ENCODE results near the gene MRPL37.

MRPL37 gene

GRCh38 chr1:54241364-54241763 lies 41.4 kb downstream of the MRPL37 start:
- DNase-seq = no peak

DNA sequence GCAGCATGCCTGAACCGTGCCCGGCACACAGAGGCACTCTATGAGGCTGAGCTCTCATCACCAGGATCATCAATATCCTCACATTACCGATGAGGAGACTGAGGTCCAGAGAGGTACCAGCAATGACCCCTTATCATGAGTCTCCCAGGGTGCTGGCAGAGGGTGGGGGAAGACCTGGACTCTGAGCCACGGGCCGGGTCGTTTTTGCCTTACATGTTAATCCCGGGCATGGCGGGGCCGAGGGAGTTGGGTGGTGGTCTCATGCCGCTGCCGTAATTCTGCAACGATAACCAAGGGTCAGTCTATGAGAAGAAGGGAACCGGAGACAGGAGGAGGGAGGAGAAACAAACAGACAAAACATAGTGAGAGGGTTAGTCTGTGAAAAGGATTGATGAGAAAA lies 43.1 kb downstream of the MRPL37 start:
- DNase-seq = no peak

DNA sequence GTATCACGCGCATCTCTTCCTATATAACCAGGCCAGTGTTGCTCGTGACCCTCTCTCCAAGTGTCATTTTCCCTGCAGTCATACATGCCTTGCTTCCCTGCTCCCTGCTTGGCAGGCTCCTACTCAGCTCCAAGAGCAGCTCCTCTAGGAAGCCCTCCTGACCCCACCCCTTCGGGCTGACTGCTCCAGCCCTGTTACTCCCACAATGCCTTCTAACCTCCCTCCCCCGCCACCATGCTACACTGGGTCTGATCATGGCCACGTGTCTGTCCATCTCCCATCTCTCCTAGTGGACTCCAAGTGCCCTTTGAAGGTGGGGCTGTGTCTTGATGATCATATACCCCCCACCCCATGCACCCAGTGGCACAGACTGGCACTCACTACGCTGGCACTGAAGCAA lies 44.7 kb downstream of the MRPL37 start:
- no peak for DNase-seq

DNA sequence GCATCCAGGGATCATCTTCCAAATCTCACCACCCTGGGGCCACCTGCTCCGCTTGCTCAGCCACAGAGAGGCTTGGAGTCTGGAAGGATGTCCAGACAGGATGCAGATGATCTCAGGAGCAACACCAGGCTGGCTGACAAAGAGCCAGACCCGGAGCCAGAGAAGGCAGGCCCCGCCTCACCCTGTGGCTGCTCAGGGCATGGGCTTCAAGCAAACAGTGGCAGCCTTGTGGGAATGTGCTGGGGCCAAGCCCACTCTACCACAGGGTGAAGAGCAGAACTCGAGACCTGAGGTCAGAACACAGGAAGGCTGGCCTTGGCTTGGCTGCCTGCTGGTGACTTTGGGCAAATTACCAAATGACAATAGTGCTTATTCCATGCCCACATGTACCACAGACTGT lies 45.5 kb downstream of the MRPL37 start:
- DNase-seq = no peak

DNA sequence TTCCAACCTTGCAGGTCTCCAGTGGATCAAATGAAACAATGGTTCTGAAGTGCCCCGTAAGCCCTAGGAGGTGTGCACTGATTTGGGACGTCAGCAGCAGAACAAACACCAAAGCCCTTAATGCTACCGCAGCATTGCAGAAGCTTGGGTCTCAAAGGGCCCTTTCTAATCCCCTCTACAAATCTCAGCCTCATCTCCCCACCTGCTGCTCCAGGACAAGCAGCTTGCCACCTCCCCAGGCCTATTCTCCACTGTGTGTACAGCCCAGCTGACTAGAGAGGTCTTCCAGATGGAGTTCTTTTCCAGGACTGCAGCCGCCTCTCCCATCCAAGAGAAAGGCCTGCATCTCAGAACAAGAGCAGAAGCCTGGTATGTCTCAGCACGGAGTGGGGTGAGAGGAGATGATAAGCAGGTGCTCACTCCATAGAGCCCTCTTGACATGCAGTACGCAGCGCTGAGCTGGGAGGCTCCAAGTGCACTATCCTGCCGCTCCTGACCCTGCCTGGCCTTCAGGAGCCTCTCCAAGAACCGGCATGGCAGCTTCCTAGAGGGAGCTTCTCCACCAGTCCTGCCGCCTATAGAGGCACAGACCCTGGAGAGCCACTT lies 46.3 kb downstream of the MRPL37 start:
- DNase-seq = no peak

- no peak for DNase-seq
Observed at GRCh38 chr1:54247863-54248515, 48.0 kb downstream of the MRPL37 start.

DNA sequence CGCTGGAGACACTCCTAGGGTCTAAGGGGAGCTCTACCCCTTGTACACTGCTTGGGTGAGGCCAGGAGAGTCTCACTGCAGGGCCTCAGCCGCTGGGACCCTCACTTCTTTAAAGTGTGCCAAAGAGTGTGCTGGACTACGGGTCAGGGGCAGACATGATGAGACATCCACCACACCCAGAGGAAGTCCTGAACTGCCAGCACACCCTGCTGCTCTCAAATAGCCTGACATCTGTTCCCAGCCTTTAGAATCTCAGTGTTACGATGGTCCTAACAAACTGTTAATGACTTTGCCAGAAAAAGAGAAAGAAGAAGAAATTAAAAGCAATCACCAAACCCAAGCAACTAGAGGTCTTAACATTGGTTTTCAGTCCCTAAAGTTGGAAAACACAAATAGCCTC lies 49.0 kb downstream of the MRPL37 start:
- no peak for DNase-seq

GRCh38 chr1:54249819-54250435 lies 50.0 kb downstream of the MRPL37 start:
- no peak for DNase-seq

DNA sequence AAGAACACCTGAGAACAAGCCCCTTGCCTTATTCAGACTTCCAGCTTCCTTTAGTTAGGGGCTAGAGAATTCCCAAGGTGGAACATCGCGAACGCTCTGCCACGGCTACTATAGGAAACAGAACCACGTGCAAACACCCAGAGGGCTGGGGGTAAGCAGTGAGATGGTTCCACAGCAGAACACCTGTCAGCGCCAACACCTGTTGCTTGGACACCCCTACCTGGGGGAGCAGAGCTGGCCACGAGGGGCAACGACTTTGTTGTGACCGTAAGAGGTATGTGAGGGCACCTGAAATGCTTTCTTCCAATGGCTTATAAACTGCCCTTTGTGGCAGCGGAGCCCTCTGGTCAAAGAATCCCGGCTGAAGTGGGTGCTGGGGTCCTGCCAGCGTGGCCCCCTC lies 50.7 kb downstream of the MRPL37 start:
- DNase-seq = no peak

DNA sequence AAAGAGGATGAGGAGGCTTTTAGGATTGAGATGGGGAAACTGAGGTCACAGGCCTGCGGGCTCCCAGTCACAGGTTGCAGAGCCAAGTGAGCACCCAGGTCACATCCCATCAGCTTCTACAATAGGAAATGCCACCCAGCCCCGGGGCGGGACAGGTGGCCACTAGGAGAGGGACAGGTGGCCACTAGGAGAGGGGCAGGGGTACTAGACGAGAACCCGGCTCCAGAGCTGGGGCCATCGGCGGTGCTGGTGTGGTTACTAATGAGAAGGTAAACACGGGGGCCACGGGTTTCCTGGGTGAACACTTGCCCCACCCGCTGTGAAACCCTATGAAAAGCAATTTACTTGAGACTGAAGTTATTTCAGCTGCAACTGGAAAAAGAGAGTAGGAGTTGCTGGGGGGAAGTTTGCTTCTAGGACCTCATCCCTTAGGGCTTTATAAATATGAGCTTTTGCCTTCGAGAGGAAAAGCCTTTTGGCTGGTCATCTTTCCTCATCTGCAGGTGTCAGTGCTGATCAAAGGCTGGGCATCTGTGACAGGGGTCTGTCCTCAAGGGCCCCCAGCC lies 52.5 kb downstream of the MRPL37 start:
- no peak for DNase-seq

- DNase-seq = no peak
Observed at GRCh38 chr1:54253480-54253879, 53.5 kb downstream of the MRPL37 start.

DNA sequence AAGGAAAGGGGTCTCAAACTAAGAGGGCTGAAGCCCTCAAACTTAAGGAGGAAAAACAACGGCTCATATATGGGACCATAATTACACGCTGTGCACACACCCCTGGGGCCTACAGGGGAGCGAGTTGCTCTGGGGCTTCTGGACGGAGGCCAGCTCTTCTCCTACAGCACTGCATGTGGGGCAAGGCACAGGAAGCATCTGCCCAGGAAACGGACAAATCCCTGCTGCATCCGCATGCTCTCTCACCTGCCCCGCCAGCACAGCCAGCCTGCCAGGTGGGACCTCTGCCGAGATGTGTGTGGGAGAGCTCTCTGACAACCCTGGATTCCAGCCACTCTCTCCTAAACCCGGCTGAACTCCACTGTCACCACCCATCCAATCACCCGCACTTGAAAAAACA lies 54.1 kb downstream of the MRPL37 start:
- no peak for DNase-seq

DNA sequence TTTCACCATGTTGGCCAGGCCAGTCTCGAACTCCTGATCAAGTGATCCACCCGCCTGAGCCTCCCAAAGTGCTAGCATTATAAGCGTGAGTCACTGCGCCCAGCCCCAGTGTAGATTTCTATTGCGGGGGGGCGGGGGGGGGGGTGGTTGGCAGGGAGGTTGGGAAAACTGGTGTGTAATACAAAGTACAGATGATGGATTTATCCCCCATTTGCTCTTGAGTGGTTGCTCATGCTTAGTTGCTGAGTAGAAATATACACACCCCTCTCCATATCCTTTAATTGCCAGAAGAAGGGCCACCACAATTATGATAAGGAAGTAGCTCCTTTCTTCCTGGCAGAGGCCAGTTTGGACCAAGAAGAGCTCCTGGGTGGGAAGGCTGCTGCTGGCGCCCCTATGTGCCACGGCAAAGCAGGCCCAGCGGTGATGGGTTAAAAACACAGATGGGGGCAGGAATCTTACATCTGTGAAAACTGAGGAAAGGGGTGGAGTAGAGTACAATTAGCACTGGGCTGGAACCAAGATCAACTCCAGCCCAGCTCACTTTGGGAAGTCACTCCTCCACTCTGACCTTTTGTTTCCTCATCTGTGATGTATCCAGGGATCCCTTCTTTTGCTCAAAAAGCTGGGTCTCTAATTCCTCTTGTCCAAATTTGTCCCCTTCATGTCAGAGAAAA lies 55.2 kb downstream of the MRPL37 start:
- DNase-seq = no peak

DNA sequence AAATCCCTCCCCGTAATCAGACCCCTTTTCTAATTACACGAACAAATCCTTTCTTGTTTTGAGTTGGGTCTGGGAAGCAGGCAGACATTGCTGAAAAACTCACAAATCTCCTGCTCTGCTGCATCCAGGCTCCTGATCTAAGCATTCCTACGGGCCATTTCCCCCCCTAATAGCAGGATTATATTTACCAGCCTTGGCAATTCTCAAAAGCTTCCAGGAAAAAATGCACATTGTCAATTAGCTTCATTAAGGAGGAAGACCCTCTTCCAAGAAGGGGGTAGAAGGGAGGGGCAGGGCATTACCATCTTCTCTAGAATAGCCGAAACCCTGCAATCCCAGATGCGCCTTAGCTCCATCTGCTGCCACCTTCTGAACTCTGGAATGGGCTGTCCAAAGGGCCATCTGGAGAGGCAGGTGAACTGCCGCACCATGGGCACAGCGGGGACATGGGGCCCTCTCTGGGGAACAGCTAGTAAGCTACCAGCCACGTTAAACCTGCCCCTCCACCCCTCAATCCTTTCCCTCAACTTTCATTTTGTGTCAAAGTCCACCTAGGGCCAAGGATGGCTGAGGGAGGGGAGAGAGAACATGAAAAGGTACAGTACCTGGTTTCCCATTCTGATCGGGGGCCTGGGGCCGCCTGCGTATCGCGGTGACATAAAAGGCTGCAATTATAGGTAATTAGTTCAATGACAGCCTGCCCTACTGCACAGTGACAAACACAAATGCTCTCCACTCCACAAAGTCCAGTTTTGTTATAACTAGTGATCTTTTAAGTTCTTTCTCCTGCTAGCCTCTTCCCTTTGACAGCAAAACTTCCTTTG lies 56.8 kb downstream of the MRPL37 start:
- no peak for DNase-seq

DNA sequence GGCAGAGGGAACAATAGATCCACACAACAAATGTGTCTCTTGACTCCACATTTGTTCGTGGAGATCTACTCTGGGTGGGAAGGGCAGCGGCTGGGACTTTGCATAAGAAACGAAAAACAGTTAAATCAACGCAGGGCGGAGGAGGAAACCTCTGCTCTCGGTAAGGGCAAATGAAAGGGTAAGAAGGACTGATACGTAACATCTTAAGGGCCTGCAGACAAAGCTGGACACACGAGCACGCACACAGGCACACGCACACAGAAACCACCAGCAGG lies 57.3 kb downstream of the MRPL37 start:
- no peak for DNase-seq

GRCh38 chr1:54257876-54258275 lies 57.9 kb downstream of the MRPL37 start:
- no peak for DNase-seq

DNA sequence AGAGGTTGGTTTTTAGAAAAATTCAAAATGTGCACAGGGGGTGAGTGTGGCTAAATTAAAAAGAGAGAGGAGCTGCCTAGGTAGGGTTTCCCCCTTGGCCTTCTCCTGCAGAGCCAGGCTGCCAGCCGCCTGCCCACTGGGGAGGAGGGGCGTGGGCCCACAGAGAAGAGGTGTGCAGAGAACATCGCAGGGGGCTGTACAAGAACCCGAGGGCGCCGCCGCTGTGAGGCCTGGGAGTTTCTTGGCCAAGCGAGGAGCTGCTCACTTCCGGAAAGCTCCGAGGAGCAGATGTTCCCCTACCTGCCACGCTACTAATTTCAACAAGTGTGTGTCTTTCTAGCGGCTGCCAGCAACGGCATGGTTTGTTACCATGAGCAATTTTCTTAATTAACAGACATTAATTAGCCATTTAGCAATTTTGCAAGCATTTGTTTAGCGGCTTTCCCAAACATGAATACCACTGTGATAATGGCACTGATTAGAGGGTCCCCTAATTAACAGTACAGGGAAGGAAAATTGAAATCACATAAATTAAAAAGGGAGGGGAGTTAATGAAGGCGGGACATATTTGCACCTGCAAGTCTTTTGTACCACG lies 59.7 kb downstream of the MRPL37 start:
- DNase-seq = no peak

DNA sequence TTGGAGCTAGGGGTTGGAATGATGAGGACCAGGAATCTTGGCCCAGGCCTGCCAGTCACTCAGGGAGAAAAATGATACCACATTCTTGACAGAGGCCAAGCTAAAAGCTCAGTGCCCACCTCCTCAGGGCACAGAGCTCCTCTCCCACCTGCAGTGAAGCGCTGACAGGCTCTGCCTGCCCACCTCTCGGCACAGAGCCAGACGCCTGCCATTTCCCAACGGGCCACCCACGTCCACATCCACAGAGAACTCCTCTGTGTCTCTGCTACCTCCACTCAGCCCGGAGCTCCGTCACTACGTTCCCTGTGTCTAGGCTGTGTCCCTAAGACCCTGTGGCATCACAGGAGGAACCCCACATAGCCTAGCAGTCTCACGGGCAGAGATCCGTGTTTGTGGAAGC lies 60.8 kb downstream of the MRPL37 start:
- no peak for DNase-seq

DNA sequence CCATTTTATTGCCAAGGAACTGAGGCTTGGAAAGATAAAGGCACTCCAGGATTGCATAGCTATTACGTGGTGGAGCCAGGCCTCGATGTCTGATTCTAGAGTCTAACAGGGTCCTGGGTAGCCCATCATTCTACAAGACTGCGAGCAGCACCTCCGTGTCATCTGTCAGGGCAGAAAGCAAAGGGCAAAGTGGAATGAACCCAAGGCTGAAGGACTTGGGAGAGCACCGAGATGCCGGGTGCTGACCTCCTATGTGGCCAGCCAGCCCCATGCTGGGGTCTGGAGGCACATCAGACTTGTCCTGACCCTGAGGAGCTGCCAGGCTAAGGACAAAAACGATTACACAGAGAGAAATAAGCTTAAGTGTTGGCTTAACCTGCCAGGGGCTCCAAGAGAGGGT lies 62.3 kb downstream of the MRPL37 start:
- DNase-seq = no peak

GRCh38 chr1:54263601-54264226 lies 63.7 kb downstream of the MRPL37 start:
- DNase-seq = no peak

- DNase-seq = no peak
Observed at GRCh38 chr1:54265126-54265525, 65.2 kb downstream of the MRPL37 start.

DNA sequence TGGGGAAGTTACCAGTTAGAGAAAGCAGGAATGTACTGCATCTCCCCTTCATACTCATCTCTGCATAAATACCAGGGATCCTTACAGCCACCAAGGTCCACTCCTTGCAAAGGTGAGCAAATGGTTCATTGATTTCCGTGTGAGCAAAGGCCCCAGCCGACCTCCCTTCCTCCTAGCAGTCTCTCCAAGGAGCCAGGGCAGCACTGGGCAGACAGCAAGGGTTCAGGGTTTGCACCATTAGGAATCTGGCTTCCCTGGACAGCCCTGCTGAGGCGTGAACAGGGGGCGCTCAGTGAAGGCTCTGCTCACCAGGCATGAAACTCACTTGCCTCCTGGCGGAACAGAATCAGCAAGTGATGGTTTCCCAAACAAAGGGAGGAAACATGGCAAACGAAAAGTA lies 65.7 kb downstream of the MRPL37 start:
- no peak for DNase-seq

All from activated T-cell treated with anti-CD3 and anti-CD28 coated beads, Interleukin-2, amount 50 U/mL, for 1 hour (primary cell).